SU-DHL-6 (cell line): ENCODE data around the gene IL17REL.

Source experiments
- EZH2phosphoT487 ChIP-seq: fragments of 200-600 bp; sonication (generic), shearing (Covaris generic); conservative IDR thresholded peaks from 2 replicates; pipeline ENCODE4 v1.6.1; 2018; ENCODE audit warnings: mild to moderate bottlenecking, antibody characterized with exemption, low read length, moderate library complexity, mixed read lengths
- TF ChIP-seq, protein P1 (sequence below): fragments of 200-600 bp; sonication (generic); IDR thresholded peaks from one replicate; pipeline ENCODE4 v1.5.1; 2017; ENCODE audit warnings: antibody characterized with exemption, mild to moderate bottlenecking, low read length, moderate library complexity; ENCODE audit not compliant: insufficient read depth, poor library complexity, severe bottlenecking

DNA sequence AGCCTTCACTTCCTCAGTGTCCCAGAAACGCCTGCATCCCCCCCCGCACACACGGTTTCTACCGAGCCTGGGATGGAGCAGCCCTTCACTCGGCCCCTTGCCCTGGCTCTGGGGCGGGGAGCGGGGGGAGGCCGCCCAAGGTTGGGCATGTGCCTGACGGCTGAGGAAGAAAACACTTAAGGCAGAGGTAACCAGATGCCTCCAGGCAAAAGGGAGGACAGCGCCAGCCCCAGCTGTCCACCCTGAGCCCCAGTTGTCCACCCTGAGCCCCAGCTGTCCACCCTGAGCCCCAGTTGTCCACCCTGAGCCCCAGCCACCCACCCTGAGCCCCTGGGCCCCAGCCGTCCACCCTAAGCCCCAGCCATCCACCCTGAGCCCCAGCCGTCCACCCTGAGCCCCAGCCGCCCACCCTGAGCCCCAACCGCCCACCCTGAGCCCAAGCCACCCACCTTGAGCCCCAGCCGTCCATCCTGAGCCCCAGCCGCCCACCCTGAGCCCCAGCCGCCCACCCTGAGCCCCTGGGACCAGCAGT, 49.3 kb upstream of the IL17REL start:
- TF ChIP-seq, protein P1, sequence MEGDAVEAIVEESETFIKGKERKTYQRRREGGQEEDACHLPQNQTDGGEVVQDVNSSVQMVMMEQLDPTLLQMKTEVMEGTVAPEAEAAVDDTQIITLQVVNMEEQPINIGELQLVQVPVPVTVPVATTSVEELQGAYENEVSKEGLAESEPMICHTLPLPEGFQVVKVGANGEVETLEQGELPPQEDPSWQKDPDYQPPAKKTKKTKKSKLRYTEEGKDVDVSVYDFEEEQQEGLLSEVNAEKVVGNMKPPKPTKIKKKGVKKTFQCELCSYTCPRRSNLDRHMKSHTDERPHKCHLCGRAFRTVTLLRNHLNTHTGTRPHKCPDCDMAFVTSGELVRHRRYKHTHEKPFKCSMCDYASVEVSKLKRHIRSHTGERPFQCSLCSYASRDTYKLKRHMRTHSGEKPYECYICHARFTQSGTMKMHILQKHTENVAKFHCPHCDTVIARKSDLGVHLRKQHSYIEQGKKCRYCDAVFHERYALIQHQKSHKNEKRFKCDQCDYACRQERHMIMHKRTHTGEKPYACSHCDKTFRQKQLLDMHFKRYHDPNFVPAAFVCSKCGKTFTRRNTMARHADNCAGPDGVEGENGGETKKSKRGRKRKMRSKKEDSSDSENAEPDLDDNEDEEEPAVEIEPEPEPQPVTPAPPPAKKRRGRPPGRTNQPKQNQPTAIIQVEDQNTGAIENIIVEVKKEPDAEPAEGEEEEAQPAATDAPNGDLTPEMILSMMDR = no peak
- TF ChIP-seq EZH2phosphoT487 = no peak
